ENCODE data around the gene PTPRJ.

- no peak for TF ChIP-seq CTCF (IDR thresholded peaks at IDR 0.05)
- TF ChIP-seq POLR2A (IDR thresholded peaks at IDR 0.05) = no peak
Measured at GRCh38 chr11:48020092-48020755, 39.9 kb downstream of the PTPRJ start.
